Neutrophil (primary cell): ENCODE data around the gene MARCHF10.

Source experiments
- H3K27ac ChIP-seq: fragments of 200-600 bp; sonication (generic); 2 replicates; pipeline ENCODE4 v1.5.1; 2016; ENCODE audit warnings: mild to moderate bottlenecking, moderate library complexity
- H3K27me3 ChIP-seq: fragments of 200-600 bp; sonication (generic); 2 replicates; pipeline ENCODE4 v1.6.0; 2016; ENCODE audit warnings: mild to moderate bottlenecking
- H3K36me3 ChIP-seq: fragments of 200-600 bp; sonication (generic); 2 replicates; pipeline ENCODE4 v1.5.1; 2017
- H3K4me1 ChIP-seq, 2 experiments: fragments of 200-600 bp in 1 of 2; sonication (generic) in 1 of 2; 1 replicate in 1 of 2; 2 replicates in 1 of 2; pipeline versions ENCODE4 v1.5.1 to v1.6.1; 2013 to 2016; ENCODE audit warnings: low read depth in 1 of 2, low read length in 1 of 2, mild to moderate bottlenecking in 1 of 2, moderate library complexity in 1 of 2; ENCODE audit not compliant: control insufficient read depth in 1 of 2, insufficient read depth in 1 of 2
- H3K4me3 ChIP-seq, 2 experiments: fragments of 200-600 bp in 1 of 2; sonication (generic) in 1 of 2; 1 replicate in 1 of 2; 2 replicates in 1 of 2; pipeline ENCODE4 v1.5.1; 2013 to 2016; ENCODE audit warnings: low read depth in 1 of 2, low read length in 1 of 2, mild to moderate bottlenecking in 1 of 2, moderate library complexity in 1 of 2
- H3K9me3 ChIP-seq: fragments of 200-600 bp; sonication (generic); 2 replicates; pipeline ENCODE4 v1.5.1; 2016
- CTCF ChIP-seq: fragments of 200-600 bp; sonication (generic); IDR thresholded peaks from 2 replicates; pipeline ENCODE4 v1.5.1; 2016; ENCODE audit warnings: antibody characterized with exemption

Gene MARCHF10

GRCh38 chr17:62688398-62689160 is 119.5 kb downstream of the MARCHF10 start:
- Histone ChIP-seq H3K36me3 (no peaks in the 10 kb centered on the region), H3K4me1 (no peaks in the 10 kb centered on the region), H3K4me3 (no peak overlapping the region), H3K27me3 (no peaks in the 10 kb centered on the region), H3K27ac (no peak overlapping the region), H3K9me3 (no peaks in the 10 kb centered on the region)
- TF ChIP-seq CTCF, result no peak

- Histone ChIP-seq H3K4me3 (no peak overlapping the region), H3K9me3 (no peaks in the 10 kb centered on the region), H3K36me3 (no peaks in the 10 kb centered on the region), H3K4me1 (no peaks in the 10 kb centered on the region), H3K27me3 (no peaks in the 10 kb centered on the region), H3K27ac (no peak overlapping the region)
- no peak for TF ChIP-seq CTCF
These were observed 120.1 kb downstream of the MARCHF10 start for GRCh38 chr17:62687997-62688396.

- H3K27me3 ChIP-seq, result no peaks in the 10 kb centered on the region
- TF ChIP-seq CTCF, result no peak
- H3K4me3 ChIP-seq, result no peak overlapping the region
- no peaks in the 10 kb centered on the region for H3K36me3 ChIP-seq
- H3K4me1 ChIP-seq, result no peaks in the 10 kb centered on the region
- H3K27ac ChIP-seq, result no peak overlapping the region
- H3K9me3 ChIP-seq, result no peaks in the 10 kb centered on the region
These were observed 123.9 kb downstream of the MARCHF10 start for GRCh38 chr17:62684179-62684578.

GRCh38 chr17:62681939-62682381 is 126.2 kb downstream of the MARCHF10 start:
- H3K36me3 ChIP-seq, result no peaks in the 10 kb centered on the region
- H3K27me3 ChIP-seq, result no peaks in the 10 kb centered on the region
- TF ChIP-seq CTCF, result no peak
- no peak overlapping the region for H3K4me3 ChIP-seq
- H3K27ac ChIP-seq, result no peak overlapping the region
- H3K4me1 ChIP-seq, result no peaks in the 10 kb centered on the region
- no peaks in the 10 kb centered on the region for H3K9me3 ChIP-seq

- TF ChIP-seq CTCF, result no peak
- Histone ChIP-seq H3K36me3 (no peaks in the 10 kb centered on the region), H3K4me1 (no peaks in the 10 kb centered on the region), H3K9me3 (no peaks in the 10 kb centered on the region), H3K4me3 (no peak overlapping the region), H3K27me3 (no peaks in the 10 kb centered on the region), H3K27ac (no peak overlapping the region)
These were observed 126.8 kb downstream of the MARCHF10 start for GRCh38 chr17:62681061-62681938.
